HCT116 (cell line): Measurements from ENCODE around the gene IRF9. TPM values are rescaled to one million over a fixed set of nuclear protein-coding genes. Genes with fewer than 3 reads are reported as not detected.

Source experiments
- ATAC-seq: fragments of 200-7000 bp; cut with Tn5 transposase; 2 replicates; pipeline ENCODE4 v1.9.1; 2020; ENCODE audit warnings: mild to moderate bottlenecking, moderate library complexity
- BruUV-seq: library from RNA; stranded (reverse); fragments of 400-500 nt; replicated peaks from 2 replicates; lab custom pipeline; 2021; lab: Mats Ljungman, UMichigan
- CTCF ChIA-PET: fragments of 300-600 bp; sonication (Branson Sonifier 250); formaldehyde crosslinking; loops from one replicate; lab custom pipeline; 2021; ENCODE audit warnings: antibody characterized with exemption; lab: Charles Lee
- POLR2A ChIA-PET: fragments of 300-600, 350-600 bp; sonication (Branson Sonifier 250); formaldehyde crosslinking; loops from one replicate; lab custom pipeline; 2021; ENCODE audit warnings: antibody characterized with exemption; lab: Charles Lee
- RAD21 ChIA-PET, 2 experiments: fragments of 300-600 bp; sonication (Branson Sonifier 250); formaldehyde crosslinking; loops; one replicate each; lab custom pipeline; 2023; ENCODE audit warnings: low total read pairs in 2 of 2; ENCODE audit not compliant: uncharacterized antibody in 2 of 2, unreplicated experiment in 2 of 2, low non-redundant PET in 1 of 2; lab: Charles Lee
- DNase-seq: peaks from one replicate; pipeline ENCODE4 v3.0.0-alpha.2; 2010; ENCODE audit warnings: low read depth, low spot score
- H2AFZ ChIP-seq: fragments of 200-600 bp; shearing (Covaris generic), sonication (generic); 2 replicates; pipeline ENCODE4 v1.6.1; 2017; ENCODE audit warnings: low read depth, mixed run types, mixed read lengths, antibody characterized with exemption, low read length; ENCODE audit not compliant: poor library complexity, severe bottlenecking
- H3K27ac ChIP-seq: 2 replicates; pipeline ENCODE4 v1.5.1; 2012; ENCODE audit warnings: low read depth, low read length
- H3K27me3 ChIP-seq: fragments of 200-600 bp; sonication (generic); 2 replicates; pipeline ENCODE4 v1.6.1; 2016; ENCODE audit warnings: mixed run types, low read length, mixed read lengths; ENCODE audit not compliant: insufficient read depth
- H3K36me3 ChIP-seq, 2 experiments: fragments of 200-500 bp in 1 of 2; fragments of 200-600 bp in 1 of 2; sonication (Bioruptor generic) in 1 of 2; sonication (generic) in 1 of 2; 2 replicates each; pipeline versions ENCODE4 v1.5.1 to v1.6.1; 2014 to 2016; ENCODE audit warnings: low read length in 2 of 2, inconsistent platforms in 1 of 2, mixed read lengths in 1 of 2, mixed run types in 1 of 2; ENCODE audit not compliant: insufficient read depth in 2 of 2, control insufficient read depth in 1 of 2
- H3K4me1 ChIP-seq, 2 experiments: fragments of 200-600 bp in 1 of 2; sonication (generic) in 1 of 2; 2 replicates each; pipeline versions ENCODE4 v1.5.1 to v1.6.1; 2012 to 2017; ENCODE audit warnings: low read length in 2 of 2, inconsistent platforms in 1 of 2, mild to moderate bottlenecking in 1 of 2, mixed read lengths in 1 of 2, mixed run types in 1 of 2, moderate library complexity in 1 of 2; ENCODE audit not compliant: insufficient read depth in 2 of 2, control insufficient read depth in 1 of 2
- H3K4me2 ChIP-seq: fragments of 200-600 bp; sonication (generic); 2 replicates; pipeline ENCODE4 v1.6.1; 2017; ENCODE audit warnings: mixed run types, low read length, mixed read lengths
- H3K4me3 ChIP-seq, 2 experiments: fragments of 200-600 bp in 1 of 2; sonication (generic) in 1 of 2; replicated peaks in 1 of 2; 2 replicates each; pipeline ENCODE4 v1.5.1; 2011 to 2016; ENCODE audit warnings: low read length in 2 of 2, control low read depth in 1 of 2, low read depth in 1 of 2, mild to moderate bottlenecking in 1 of 2, mixed read lengths in 1 of 2, mixed run types in 1 of 2
- H3K79me2 ChIP-seq: fragments of 200-600 bp; sonication (generic); 2 replicates; pipeline ENCODE4 v1.6.1; 2017; ENCODE audit warnings: mild to moderate bottlenecking, mixed run types, low read length, moderate library complexity, mixed read lengths; ENCODE audit not compliant: insufficient read depth
- H3K9ac ChIP-seq: fragments of 200-600 bp; sonication (generic); 2 replicates; pipeline ENCODE4 v1.6.1; 2016; ENCODE audit warnings: low read length, mixed read lengths
- H3K9me2 ChIP-seq: fragments of 200-600 bp; sonication (generic), shearing (Covaris generic); 2 replicates; pipeline ENCODE4 v1.6.1; 2017; ENCODE audit warnings: mixed run types, mild to moderate bottlenecking, moderate library complexity; ENCODE audit not compliant: insufficient read depth
- H3K9me3 ChIP-seq, 2 experiments: fragments of 200-500 bp in 1 of 2; fragments of 200-600 bp in 1 of 2; sonication (Bioruptor generic) in 1 of 2; sonication (generic) in 1 of 2; 2 replicates each; pipeline ENCODE4 v1.6.1; 2014 to 2017; ENCODE audit warnings: low read length in 2 of 2, mixed read lengths in 2 of 2, inconsistent platforms in 1 of 2, low read depth in 1 of 2, mild to moderate bottlenecking in 1 of 2, mixed run types in 1 of 2, moderate library complexity in 1 of 2; ENCODE audit not compliant: control insufficient read depth in 1 of 2, insufficient read depth in 1 of 2
- H4K20me1 ChIP-seq: fragments of 200-600 bp; sonication (generic), shearing (Covaris generic); 2 replicates; pipeline ENCODE4 v1.6.1; 2017; ENCODE audit warnings: mixed run types, mild to moderate bottlenecking, moderate library complexity; ENCODE audit not compliant: insufficient read depth
- ATF3 ChIP-seq: IDR thresholded peaks from 2 replicates; pipeline ENCODE4 v1.6.1; 2012
- CBX3 ChIP-seq: IDR thresholded peaks from 2 replicates; pipeline ENCODE4 v1.6.1; 2012; ENCODE audit warnings: low read depth
- CEBPB ChIP-seq: IDR thresholded peaks from 2 replicates; pipeline ENCODE4 v1.6.1; 2012; ENCODE audit warnings: low read depth
- CTCF ChIP-seq, 3 experiments: fragments of 200-600 bp in 1 of 3; sonication (generic) in 1 of 3; IDR thresholded peaks in 2 of 3; conservative IDR thresholded peaks in 1 of 3; 2 replicates each; pipeline ENCODE4 v1.5.1; 2012 to 2017; ENCODE audit warnings: low read depth in 2 of 3, low read length in 2 of 3, antibody characterized with exemption in 1 of 3, borderline replicate concordance in 1 of 3, control low read depth in 1 of 3, mild to moderate bottlenecking in 1 of 3, mixed read lengths in 1 of 3, mixed run types in 1 of 3, moderate library complexity in 1 of 3; ENCODE audit not compliant: insufficient read depth in 1 of 3
- EGR1 ChIP-seq: IDR thresholded peaks from 2 replicates; pipeline ENCODE4 v1.6.1; 2012; ENCODE audit warnings: low read depth
- EZH2 ChIP-seq: fragments of 200-600 bp; sonication (generic); IDR thresholded peaks from 2 replicates; pipeline ENCODE4 v1.6.1; 2017; ENCODE audit warnings: antibody characterized with exemption, mixed run types
- EZH2phosphoT487 ChIP-seq: fragments of 200-600 bp; IDR thresholded peaks from 2 replicates; pipeline ENCODE4 v1.6.1; 2018; ENCODE audit warnings: antibody characterized with exemption, borderline replicate concordance
- FOSL1 ChIP-seq: IDR thresholded peaks from 2 replicates; pipeline ENCODE4 v1.6.1; 2012; ENCODE audit warnings: low read depth
- JUND ChIP-seq: IDR thresholded peaks from 2 replicates; pipeline ENCODE4 v1.6.1; 2012
- MAX ChIP-seq: IDR thresholded peaks from 2 replicates; pipeline ENCODE4 v1.6.1; 2012
- POLR2A ChIP-seq: IDR thresholded peaks from 2 replicates; pipeline ENCODE4 v1.7.0; 2011; ENCODE audit warnings: borderline replicate concordance; ENCODE audit not compliant: insufficient read depth, insufficient read length; ENCODE audit errors: extremely low read depth
- POLR2AphosphoS5 ChIP-seq: IDR thresholded peaks from 2 replicates; pipeline ENCODE4 v1.6.1; 2011; ENCODE audit warnings: mild to moderate bottlenecking, low read depth, low read length, moderate library complexity
- RAD21 ChIP-seq: IDR thresholded peaks from 2 replicates; pipeline ENCODE4 v1.6.1; 2012; ENCODE audit warnings: low read depth, mild to moderate bottlenecking
- REST ChIP-seq: IDR thresholded peaks from 2 replicates; pipeline ENCODE4 v1.6.1; 2012; ENCODE audit warnings: low read depth
- SIN3A ChIP-seq: IDR thresholded peaks from 2 replicates; pipeline ENCODE4 v1.6.1; 2012; ENCODE audit warnings: low read depth
- SP1 ChIP-seq: IDR thresholded peaks from 2 replicates; pipeline ENCODE4 v1.6.1; 2012; ENCODE audit warnings: low read depth
- SRF ChIP-seq: IDR thresholded peaks from 2 replicates; pipeline ENCODE4 v1.6.1; 2012; ENCODE audit warnings: low read depth
- YY1 ChIP-seq: IDR thresholded peaks from 2 replicates; pipeline ENCODE4 v1.6.1; 2011; ENCODE audit warnings: low read length, low read depth, moderate library complexity, mild to moderate bottlenecking; ENCODE audit not compliant: insufficient replicate concordance; ENCODE audit errors: extremely low read depth
- ZFX ChIP-seq: fragments of 450-650 bp; IDR thresholded peaks from 2 replicates; pipeline ENCODE4 v1.6.1; 2017
- ZNF274 ChIP-seq: fragments of 200-500 bp; sonication (Bioruptor generic); IDR thresholded peaks from 2 replicates; pipeline ENCODE4 v1.6.1; 2014; ENCODE audit warnings: mild to moderate bottlenecking, low read depth, low read length, inconsistent platforms
- intact Hi-C: fragments of 100-400 bp; cut with micrococcal nuclease; formaldehyde crosslinking; loops from 2 replicates; pipeline ENCODE4 v1.10.0; 2022
- total RNA-seq: library from RNA; stranded (reverse); gene quantifications from one replicate; pipeline ENCODE4 v1.2.1, GENCODE V29; 2021; ENCODE audit not compliant: unreplicated experiment

Gene IRF9
- total RNA-seq, 1 experiment from 2014 or later: 21.7 TPM

GRCh38 chr14:24131549-24131966 lies 29.5 kb upstream of the IRF9 start:
- POLR2A ChIA-PET: interaction anchor here (3.0 kb wide), 1 partner anchor 17 kb away, joined by 8 read pairs; the partner anchor contains the start of genes DCAF11 and NRL
- ATAC-seq (no peak), DNase-seq (no peak)
- H3K79me2 ChIP-seq: peaks cover 1% of the 10 kb centered on the region; the same call in 1 of the 2 replicates
- H3K9me3 ChIP-seq: no peaks in the 10 kb centered on the region
- RAD21 ChIA-PET: no interaction called here
- BruUV-seq: no TSS peak
- H3K4me1 ChIP-seq: peaks cover 7 to 9% of the 10 kb centered on the region in 2 experiments; a peak in 3 of 4 replicates
- H3K36me3 ChIP-seq: no peaks in the 10 kb centered on the region
- intact Hi-C loops: no loop called here
- no peaks in the 10 kb centered on the region for H4K20me1 ChIP-seq
- TF ChIP-seq POLR2A: no peak
- no peak for TF ChIP-seq CBX3
- no peak for TF ChIP-seq SIN3A
- TF ChIP-seq CTCF (IDR thresholded peaks at IDR 0.05 in 2 of 3, conservative IDR thresholded peaks at IDR 0.05 in 1 of 3; ENCODE audit: borderline replicate concordance in 1 of 3, insufficient read depth in 1 of 3, low read depth in 2 of 3, low read length in 2 of 3): no peak
- no peak for TF ChIP-seq REST
- no peak for TF ChIP-seq EZH2
- no peak for TF ChIP-seq RAD21
- TF ChIP-seq CEBPB: no peak
- TF ChIP-seq ZNF274: no peak
- TF ChIP-seq MAX: no peak
- TF ChIP-seq YY1: no peak
- TF ChIP-seq ATF3: no peak
- no peak for TF ChIP-seq ZFX
- no peak for TF ChIP-seq SRF
- TF ChIP-seq POLR2AphosphoS5: no peak
- TF ChIP-seq EZH2phosphoT487: no peak
- TF ChIP-seq SP1: no peak
- no peak for TF ChIP-seq EGR1
- TF ChIP-seq FOSL1: no peak
- no peak for TF ChIP-seq JUND
- H3K4me3 ChIP-seq: no peak overlapping the region
- no peak overlapping the region for H3K27ac ChIP-seq
- H3K9ac ChIP-seq: no peak overlapping the region
- no peak overlapping the region for H3K4me2 ChIP-seq
- H3K27me3 ChIP-seq: no peaks in the 10 kb centered on the region
- no peaks in the 10 kb centered on the region for H3K9me2 ChIP-seq
- CTCF ChIA-PET: no interaction called here
- H2AFZ ChIP-seq: no peak overlapping the region
